Colonic mucosa (tissue), 4 donors: ENCODE data around the gene RHBDL1. TPM values are rescaled to one million over a fixed set of nuclear protein-coding genes. Genes with fewer than 3 reads are reported as not detected.

ENCODE experiments used
- DNase-seq: peaks from one replicate; pipeline ENCODE4 v3.0.0-alpha.2; 2020
- H3K27ac ChIP-seq: fragments of 200-600 bp; one replicate; pipeline ENCODE4 v1.8.0; 2021
- H3K27me3 ChIP-seq: fragments of 200-600 bp; one replicate; pipeline ENCODE4 v1.8.0; 2021
- H3K36me3 ChIP-seq: fragments of 200-600 bp; one replicate; pipeline ENCODE4 v1.8.0; 2021
- H3K4me1 ChIP-seq: fragments of 200-600 bp; one replicate; pipeline ENCODE4 v1.8.0; 2021; ENCODE audit warnings: mild to moderate bottlenecking
- H3K4me3 ChIP-seq: fragments of 200-600 bp; one replicate; pipeline ENCODE4 v1.8.0; 2021
- H3K9ac ChIP-seq, 2 donors: one replicate each; pipeline ENCODE4 v1.7.0; 2013; ENCODE audit warnings: control low read depth in 2 of 2, low read depth in 2 of 2, low read length in 2 of 2
- H3K9me3 ChIP-seq: fragments of 200-600 bp; one replicate; pipeline ENCODE4 v1.8.0; 2021
- intact Hi-C: fragments of 100-400 bp; cut with DNase I; formaldehyde crosslinking; loops from one replicate; pipeline ENCODE4 v1.14.1; 2022
- total RNA-seq, 2 donors: library from RNA; stranded (reverse); fragmentation: NEBNext Ultra II Directional in 1 of 2; extraction: Animal tissue kit (Norgen Biotek cat#: 25700) in 1 of 2; gene quantifications; one replicate each; pipeline ENCODE4 v1.2.1, GENCODE V29; 2021
- TF ChIP-seq, protein P1 (sequence below): fragments of 200-600 bp; IDR thresholded peaks from one replicate; pipeline ENCODE4 v1.8.0; 2022; ENCODE audit warnings: antibody characterized with exemption, mild to moderate bottlenecking
- donor health status: healthy.
- donor health status: DM: no; HTN: no; CAD: no.
- donor health status: DM: no; HTN: no; CAD: no.

The RHBDL1 gene
- total RNA-seq, 2 donors from 2014 or later = 4.0 to 5.7 TPM

DNA sequence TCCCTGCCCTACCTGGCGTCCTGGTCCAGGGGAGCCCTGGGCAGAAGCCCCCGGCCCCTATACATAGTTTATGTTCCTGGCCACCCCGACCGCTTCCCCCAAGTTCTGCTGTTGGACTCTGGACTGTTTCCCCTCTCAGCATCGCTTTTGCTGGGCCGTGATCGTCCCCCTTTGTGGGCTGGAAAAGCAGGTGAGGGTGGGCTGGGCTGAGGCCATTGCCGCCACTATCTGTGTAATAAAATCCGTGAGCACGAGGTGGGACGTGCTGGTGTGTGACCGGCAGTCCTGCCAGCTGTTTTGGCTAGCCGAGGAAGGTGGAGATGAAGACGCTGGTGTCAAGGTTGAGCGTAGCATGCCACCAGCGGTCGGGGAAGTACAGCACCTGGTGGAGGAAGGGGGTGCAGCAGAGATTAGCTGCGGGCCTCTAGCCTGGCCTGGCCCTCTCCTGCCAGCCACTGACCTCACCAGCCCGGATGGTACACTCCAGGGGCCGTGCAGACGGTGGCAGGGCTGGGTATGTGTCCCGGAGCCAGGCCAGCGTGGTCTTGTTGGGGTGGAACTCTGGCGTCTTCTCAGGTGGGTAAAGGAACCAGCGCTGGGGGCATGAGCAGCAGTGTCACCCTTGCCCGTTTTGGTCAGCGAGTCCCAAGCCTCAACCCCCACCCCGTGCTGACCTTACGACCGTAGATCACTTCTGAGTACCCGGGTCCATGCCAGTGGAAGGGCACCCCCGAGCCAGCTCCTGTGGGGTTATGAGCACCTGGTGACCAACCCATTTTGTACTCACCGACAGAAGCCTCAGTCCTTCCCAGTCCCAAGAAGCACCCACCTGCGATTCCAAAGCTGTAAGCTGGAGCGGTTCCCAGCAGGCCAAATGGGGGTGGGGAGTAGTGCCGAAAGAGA lies 7.3 kb downstream of the RHBDL1 start:
- intact Hi-C loops = no loop called here
- no peak overlapping the region for H3K4me3 ChIP-seq
- peak overlapping the region in 1 of 2 donors; percentile 78 for H3K9ac ChIP-seq
- H3K36me3 ChIP-seq = peaks cover 6% of the 10 kb centered on the region
- no peak overlapping the region for H3K27ac ChIP-seq
- no peaks in the 10 kb centered on the region for H3K9me3 ChIP-seq
- TF ChIP-seq, protein P1, sequence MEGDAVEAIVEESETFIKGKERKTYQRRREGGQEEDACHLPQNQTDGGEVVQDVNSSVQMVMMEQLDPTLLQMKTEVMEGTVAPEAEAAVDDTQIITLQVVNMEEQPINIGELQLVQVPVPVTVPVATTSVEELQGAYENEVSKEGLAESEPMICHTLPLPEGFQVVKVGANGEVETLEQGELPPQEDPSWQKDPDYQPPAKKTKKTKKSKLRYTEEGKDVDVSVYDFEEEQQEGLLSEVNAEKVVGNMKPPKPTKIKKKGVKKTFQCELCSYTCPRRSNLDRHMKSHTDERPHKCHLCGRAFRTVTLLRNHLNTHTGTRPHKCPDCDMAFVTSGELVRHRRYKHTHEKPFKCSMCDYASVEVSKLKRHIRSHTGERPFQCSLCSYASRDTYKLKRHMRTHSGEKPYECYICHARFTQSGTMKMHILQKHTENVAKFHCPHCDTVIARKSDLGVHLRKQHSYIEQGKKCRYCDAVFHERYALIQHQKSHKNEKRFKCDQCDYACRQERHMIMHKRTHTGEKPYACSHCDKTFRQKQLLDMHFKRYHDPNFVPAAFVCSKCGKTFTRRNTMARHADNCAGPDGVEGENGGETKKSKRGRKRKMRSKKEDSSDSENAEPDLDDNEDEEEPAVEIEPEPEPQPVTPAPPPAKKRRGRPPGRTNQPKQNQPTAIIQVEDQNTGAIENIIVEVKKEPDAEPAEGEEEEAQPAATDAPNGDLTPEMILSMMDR = no peak
- DNase-seq = no peak
- H3K27me3 ChIP-seq = no peaks in the 10 kb centered on the region
- H3K4me1 ChIP-seq = peaks cover 36% of the 10 kb centered on the region

DNA sequence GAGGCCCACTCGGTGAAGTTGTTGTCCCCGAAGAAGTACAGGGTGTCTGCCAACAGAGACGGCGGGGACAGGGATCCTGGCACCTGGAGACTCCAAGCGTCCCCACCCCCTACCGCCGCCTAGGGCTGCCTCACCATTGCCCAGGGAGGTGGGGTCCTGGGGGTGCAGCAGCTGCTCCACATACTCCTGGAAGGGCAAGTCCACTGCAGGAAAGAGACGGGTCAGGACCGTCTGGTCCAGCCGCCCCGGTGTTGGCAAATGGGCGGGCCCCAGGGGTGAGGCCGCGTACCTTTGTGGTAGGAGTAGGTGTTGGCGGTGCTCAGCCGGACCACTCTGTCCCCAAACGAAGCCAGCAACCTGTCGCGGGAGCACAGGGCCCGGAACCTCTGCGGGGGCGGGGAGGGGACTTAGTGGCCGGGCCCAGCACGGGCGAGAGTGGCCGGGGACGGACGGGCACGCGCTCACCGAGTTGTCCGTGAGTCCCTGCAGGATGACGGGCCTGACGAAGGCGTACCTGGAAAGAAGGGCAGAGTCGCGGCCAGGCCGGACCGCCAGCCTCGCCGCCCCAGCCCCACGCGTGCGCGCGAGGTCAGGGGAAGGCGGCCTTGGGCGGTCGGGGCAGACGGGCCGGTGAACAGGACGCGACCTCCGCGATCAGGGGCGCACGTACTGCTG lies 8.1 kb downstream of the RHBDL1 start:
- Histone ChIP-seq H3K27ac (peak overlapping the region; percentile 60), H3K9me3 (no peaks in the 10 kb centered on the region), H3K36me3 (peaks cover 6% of the 10 kb centered on the region), H3K4me3 (peak overlapping the region; percentile 63), H3K9ac (peak overlapping the region; percentile 78 to 90), H3K4me1 (peaks cover 36% of the 10 kb centered on the region), H3K27me3 (no peaks in the 10 kb centered on the region)
- TF ChIP-seq, protein P1 = no peak
- intact Hi-C loops = no loop called here
- DNase-seq = no peak

DNA sequence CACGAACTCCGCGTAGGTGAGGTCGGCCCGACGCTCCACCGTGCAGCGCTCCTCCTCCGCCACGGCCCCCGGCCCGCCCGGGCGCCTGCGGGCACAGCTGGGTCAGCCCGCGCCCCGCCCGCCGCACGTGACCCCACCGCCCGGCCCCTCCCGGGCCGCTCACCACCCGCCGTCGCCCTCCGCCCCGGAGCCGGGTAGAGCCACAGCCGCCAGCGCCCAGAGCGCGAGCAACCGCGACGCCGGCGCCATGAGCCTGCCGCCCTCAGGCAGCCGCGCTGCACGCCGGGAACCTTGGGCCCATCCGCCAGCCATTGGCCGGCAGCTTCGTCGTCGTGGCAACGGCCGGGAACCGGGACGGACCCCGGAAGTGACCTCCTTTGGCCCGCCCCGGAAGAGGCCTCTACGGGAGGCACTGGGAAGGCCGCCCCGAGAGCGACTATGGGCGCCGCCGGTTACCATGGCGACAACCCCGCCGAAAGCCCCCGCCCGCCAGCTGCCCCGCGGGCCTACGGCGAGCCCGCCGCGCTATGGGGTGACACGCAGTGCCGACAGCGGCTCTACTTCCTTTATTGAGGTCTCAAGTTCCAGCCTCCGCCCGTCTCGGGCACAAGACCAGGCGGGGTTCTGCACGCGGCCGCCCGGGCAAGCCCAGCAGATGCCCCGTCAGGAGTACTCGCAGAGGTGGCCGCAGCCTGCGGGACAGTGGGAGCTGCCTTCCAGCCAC lies 8.8 kb downstream of the RHBDL1 start, which contains the start of gene JMJD8:
Gene JMJD8 (minus strand): TSS at position 264 of the 724 bp plus-strand sequence. CDS start 15 bp downstream, at position 249.
- TF ChIP-seq, protein P1 = no peak
- peak within 1 kb of the TSS; percentile 63 for H3K4me3 ChIP-seq
- DNase-seq = peak; percentile 97
- peak within 1 kb of the TSS; percentile 60 for H3K27ac ChIP-seq
- H3K36me3 ChIP-seq = peaks cover 6% of the 10 kb centered on the region
- H3K4me1 ChIP-seq = peaks cover 40% of the 10 kb centered on the region
- H3K27me3 ChIP-seq = no peaks in the 10 kb centered on the region
- H3K9me3 ChIP-seq = no peaks in the 10 kb centered on the region
- peak within 1 kb of the TSS; percentile 78 to 90 for H3K9ac ChIP-seq
- intact Hi-C loops = no loop called here

DNA sequence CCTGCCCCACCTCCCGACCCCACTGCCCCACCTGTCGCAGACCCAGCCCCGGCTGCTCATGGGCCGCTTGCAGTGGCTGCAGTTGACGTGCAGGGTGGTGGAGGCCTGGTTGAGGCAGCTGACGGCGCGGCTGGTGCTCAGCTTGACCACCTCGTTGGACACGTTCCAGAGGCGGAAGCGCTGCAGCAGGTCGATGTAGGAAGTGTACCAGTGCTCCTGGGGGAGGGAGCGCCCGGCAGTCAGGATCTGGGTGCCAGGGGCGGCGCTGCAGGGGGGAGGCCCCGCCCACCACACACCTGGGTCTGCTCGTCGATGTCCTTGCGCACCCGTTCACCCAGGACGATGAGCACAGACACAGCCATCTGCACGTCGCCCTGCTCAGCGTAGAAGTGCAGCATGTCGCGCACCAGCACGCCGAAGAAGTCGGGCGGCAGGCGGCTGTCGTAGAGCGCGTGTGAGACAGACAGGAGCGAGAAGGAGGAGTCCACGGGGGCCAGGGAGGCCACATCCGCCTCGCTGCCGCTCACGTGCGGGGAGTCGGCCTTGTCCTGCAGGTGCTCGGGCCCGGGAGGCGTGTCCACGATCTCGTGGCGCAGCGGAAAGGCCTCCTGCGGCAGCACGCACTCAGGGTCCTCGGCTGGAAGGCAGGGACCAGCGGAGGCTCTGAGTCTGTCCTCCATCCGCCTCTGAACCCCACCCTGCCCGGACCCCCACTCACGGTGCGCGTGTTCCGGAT lies 9.7 kb downstream of the RHBDL1 start:
- peaks cover 43% of the 10 kb centered on the region for H3K4me1 ChIP-seq
- H3K27me3 ChIP-seq = no peaks in the 10 kb centered on the region
- H3K36me3 ChIP-seq = peaks cover 6% of the 10 kb centered on the region
- TF ChIP-seq, protein P1 = no peak
- no peak overlapping the region for H3K27ac ChIP-seq
- no peak for DNase-seq
- peak overlapping the region; percentile 63 for H3K4me3 ChIP-seq
- intact Hi-C loops = no loop called here
- H3K9me3 ChIP-seq = no peaks in the 10 kb centered on the region
- no peak overlapping the region for H3K9ac ChIP-seq
